GM12892 (cell line): ENCODE measurements around the gene BUD13.

Experiments used
- POLR2A ChIP-seq: IDR thresholded peaks from 2 replicates; pipeline ENCODE4 v1.6.1; 2011; ENCODE audit warnings: low read depth, low read length, control low read depth
- POLR2AphosphoS5 ChIP-seq: IDR thresholded peaks from 2 replicates; pipeline ENCODE4 v1.6.1; 2011; ENCODE audit warnings: low read depth, low read length, control low read depth
- TAF1 ChIP-seq: IDR thresholded peaks from 2 replicates; pipeline ENCODE4 v1.6.1; 2011; ENCODE audit warnings: low read depth, mild to moderate bottlenecking, control low read depth, low read length, borderline replicate concordance

DNA sequence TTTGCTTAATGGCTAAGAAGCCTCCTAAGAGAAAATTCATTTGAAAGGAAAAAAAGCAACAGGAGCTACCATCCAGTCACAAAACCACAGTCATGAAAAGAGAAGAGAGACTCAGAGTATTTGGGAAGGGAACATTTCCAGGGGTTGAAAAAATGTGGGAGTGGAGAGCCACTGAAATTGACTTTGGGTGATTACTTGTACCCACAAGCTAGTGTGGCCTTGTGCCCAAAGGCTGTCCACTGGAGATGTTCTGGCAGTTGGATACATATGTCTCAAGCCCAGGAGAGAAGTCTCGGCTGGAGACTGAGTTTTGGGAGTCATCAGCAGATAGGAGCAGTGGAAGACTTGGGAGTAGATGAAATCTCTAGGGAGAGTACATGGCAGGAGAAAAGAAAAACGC lies 22.1 kb upstream of the BUD13 start:
- TF ChIP-seq POLR2AphosphoS5 (no peak), POLR2A (no peak), TAF1 (no peak)
